Stimulated activated CD4-positive, alpha-beta T cell treated with anti-CD3 and anti-CD28 coated beads, Interleukin-4, amount 100 ng/mL, for 24 hours (primary cell): ENCODE data around the gene ATRIP.

Source experiments
- DNase-seq: peaks from one replicate; pipeline ENCODE4 v3.0.0-alpha.2; 2020

ATRIP gene

GRCh38 chr3:48505146-48505545, 58.6 kb downstream of the ATRIP start:
- DNase-seq = no peak

- DNase-seq = no peak
Measured at GRCh38 chr3:48505968-48506504, 59.5 kb downstream of the ATRIP start.

GRCh38 chr3:48507256-48508061, 60.9 kb downstream of the ATRIP start:
- DNase-seq = peak; percentile 72

GRCh38 chr3:48511551-48511950, 65.0 kb downstream of the ATRIP start:
- DNase-seq = no peak

- peak; percentile 18 for DNase-seq
Measured at GRCh38 chr3:48514431-48515227, 68.1 kb downstream of the ATRIP start.
